WI38 (cell line): ENCODE measurements around the gene WDTC1.

ENCODE experiments used
- H3K4me3 ChIP-seq: 2 replicates; pipeline ENCODE4 v1.5.1; 2011; ENCODE audit warnings: low read depth, mild to moderate bottlenecking, control low read depth, low read length
- TF ChIP-seq, protein P1 (sequence below): IDR thresholded peaks from 2 replicates; pipeline ENCODE4 v1.5.1; 2012; ENCODE audit warnings: low read depth, mild to moderate bottlenecking, control low read depth, low read length

Gene WDTC1

DNA sequence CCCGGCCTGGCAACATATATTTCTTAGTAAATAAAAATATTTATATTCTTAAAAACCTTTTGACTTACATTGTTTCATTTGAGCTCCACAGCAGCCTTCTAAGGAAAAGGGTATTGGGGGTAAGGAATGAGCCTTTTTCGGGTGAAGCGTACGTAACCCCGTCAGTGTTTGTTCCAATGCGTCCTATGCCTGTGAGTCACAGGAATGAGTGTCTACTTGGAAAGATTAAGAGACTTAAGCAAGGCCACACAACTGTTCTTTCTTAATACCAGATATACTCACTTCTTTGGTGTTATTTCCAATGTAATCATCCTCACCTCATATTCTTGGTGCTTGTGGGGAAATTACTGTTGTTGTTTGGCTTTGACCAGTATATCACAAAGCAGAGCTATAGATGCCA, 22.7 kb downstream of the WDTC1 start:
- no peak overlapping the region for H3K4me3 ChIP-seq
- TF ChIP-seq, protein P1, sequence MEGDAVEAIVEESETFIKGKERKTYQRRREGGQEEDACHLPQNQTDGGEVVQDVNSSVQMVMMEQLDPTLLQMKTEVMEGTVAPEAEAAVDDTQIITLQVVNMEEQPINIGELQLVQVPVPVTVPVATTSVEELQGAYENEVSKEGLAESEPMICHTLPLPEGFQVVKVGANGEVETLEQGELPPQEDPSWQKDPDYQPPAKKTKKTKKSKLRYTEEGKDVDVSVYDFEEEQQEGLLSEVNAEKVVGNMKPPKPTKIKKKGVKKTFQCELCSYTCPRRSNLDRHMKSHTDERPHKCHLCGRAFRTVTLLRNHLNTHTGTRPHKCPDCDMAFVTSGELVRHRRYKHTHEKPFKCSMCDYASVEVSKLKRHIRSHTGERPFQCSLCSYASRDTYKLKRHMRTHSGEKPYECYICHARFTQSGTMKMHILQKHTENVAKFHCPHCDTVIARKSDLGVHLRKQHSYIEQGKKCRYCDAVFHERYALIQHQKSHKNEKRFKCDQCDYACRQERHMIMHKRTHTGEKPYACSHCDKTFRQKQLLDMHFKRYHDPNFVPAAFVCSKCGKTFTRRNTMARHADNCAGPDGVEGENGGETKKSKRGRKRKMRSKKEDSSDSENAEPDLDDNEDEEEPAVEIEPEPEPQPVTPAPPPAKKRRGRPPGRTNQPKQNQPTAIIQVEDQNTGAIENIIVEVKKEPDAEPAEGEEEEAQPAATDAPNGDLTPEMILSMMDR = no peak

DNA sequence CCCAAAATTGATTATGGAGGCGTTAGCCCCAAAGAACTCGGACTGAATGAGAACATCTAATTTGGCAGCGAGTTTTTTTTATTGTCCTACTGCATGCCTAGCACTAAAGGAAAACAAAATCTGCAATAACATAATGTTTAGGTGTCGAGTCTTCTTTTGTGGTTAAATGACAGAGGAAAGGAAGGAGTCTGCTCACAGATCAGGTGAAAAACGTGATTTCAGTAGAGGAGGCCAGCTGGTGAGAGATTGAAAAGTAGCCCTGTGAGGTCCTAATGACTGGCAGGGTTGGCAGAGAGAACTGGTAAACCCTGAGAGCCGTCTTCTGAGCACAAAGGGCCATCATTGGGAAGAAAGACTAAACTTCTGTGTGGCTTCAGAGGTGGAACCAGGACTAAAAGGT, 24.2 kb downstream of the WDTC1 start:
- no peak overlapping the region for H3K4me3 ChIP-seq
- TF ChIP-seq, protein P1 = no peak

DNA sequence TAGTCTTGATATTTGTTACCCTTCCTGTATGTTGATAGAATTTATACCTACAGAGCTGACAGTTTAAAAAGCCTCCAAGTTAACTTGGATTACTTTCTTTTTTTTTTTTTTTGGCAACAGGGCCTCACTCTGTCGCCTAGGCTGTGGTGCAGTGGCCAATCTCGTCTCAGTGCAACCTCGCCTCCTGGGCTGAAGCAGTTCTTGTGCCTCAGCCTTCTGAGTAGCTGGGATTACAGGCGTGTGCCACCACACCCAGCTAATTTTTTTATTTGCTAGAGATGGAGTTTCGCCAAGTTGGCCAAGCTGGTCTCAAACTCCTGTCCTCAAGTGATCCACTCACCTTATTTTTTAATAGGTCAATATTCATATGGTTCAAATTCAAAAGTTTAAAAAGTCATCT, 32.7 kb downstream of the WDTC1 start:
- H3K4me3 ChIP-seq = no peak overlapping the region
- TF ChIP-seq, protein P1 = no peak

DNA sequence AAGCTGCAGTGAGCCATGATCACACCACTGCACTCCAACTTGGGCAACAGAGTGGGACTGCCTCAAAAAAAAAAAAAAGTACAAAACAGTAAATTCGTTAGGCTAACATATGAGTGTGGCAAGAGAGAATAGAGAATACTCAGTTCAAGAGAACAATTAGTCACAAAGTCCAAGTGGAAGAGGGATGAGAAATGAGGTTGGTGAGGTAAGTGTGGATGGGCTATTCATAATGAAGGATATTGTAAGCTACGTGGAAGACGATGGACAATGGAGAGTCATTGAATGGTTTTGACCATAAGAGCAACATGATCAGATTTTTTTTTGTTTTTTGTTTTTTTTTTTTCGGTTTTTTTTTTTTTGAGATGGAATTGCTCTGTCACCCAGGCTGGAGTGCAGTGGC, 34.8 kb downstream of the WDTC1 start:
- TF ChIP-seq, protein P1 = no peak
- H3K4me3 ChIP-seq = no peak overlapping the region

DNA sequence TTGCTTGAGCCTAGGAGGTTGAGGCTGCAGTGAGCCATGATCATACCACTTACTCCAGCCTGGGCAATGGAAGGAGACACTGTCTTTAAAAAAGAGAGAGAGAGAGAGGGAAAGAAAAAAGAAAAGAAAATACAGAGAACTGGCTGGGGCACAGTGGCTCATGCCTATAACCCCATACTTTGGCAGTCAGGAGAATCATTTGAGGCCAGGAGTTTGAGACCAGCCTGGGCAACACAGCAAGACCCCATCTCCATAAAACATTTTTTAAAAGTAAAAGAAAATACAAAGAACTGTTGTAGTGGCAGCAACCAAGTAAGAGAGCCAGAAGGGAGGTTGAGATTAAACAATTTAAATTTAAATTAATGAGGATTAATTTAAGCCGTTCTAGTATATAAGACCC, 39.8 kb downstream of the WDTC1 start:
- TF ChIP-seq, protein P1 = no peak
- H3K4me3 ChIP-seq = no peak overlapping the region

DNA sequence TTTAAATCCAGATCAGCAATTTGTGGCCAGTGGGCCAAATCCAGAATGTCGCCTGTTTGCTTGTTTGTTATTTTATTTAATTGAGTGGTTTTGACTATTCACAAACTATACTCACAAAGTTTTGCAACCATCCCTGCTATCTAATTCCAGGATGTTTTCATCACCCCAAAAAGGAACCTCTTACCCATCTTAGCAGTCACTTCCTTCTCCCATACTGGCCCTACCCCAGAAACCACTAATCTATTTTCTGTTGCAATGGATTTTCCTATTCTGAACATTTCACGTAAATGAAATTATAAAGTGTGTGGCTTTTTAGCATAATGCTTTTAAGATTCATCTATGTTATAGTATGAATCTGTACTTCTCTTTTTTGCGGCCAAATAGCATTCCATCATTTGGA, 41.3 kb downstream of the WDTC1 start:
- TF ChIP-seq, protein P1 = no peak
- H3K4me3 ChIP-seq = no peak overlapping the region

DNA sequence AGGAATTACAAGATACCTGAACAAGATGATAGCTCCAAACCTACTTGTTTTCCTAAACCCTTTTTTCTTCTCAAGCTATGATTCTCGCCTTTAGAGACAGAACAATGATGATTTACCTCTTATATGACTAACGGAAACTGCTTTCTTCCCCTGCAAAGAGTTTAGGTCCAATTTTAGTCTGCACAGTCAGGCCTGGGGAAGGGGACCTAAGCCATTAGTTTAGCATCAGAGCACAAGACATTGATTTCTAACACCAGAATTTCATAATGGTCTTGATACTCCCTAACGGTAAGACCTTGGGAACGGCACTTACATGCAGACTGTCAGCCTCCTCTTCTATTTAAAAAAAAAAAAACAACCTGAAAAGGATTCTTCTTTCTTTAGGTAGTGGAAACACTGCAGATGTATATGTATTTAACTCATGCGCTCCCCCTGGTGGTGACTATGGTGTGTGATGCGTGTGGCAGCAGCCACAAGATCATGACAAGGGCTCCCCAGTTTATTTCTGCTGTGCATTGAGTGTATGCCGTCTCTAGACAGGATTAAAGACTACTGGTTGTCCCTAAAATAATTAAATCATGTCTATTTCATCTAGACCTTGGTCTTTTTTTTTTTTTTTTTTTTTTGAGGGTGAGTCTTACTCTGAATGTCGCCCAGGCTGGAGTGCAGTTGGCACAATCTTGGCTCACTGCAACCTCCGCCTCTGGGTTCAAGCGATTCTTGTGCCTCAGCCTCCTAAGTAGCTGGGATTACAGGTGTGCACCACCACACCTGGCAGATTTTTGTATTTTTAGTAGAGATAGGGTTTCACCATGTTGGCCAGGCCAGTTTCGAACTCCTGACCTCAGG, 50.2 kb downstream of the WDTC1 start:
- H3K4me3 ChIP-seq = no peak overlapping the region
- TF ChIP-seq, protein P1 = peak; percentile 61
